NCI-H2029 treated with DMSO at 0.1 percent for 48 hours (cell line): ENCODE data around the gene HDAC8.
"Not testable (repeated sequence)": the region's sequence is repeated elsewhere in the genome, so short reads cannot be mapped to it uniquely, and the experiment has no call there.

Experiments
- DNase-seq: peaks from one replicate; lab custom pipeline; 2025; lab: John Stamatoyannopoulos, UW

The HDAC8 gene

GRCh38 chrX:72373136-72373535 lies 199.5 kb downstream of the HDAC8 start:
- DNase-seq: no peak

GRCh38 chrX:72372735-72373134 lies 199.9 kb downstream of the HDAC8 start:
- no peak for DNase-seq

GRCh38 chrX:72371405-72371804 lies 201.2 kb downstream of the HDAC8 start:
- DNase-seq: no peak

GRCh38 chrX:72368796-72369195 lies 203.8 kb downstream of the HDAC8 start:
- no peak for DNase-seq

- no peak for DNase-seq
Measured at GRCh38 chrX:72367516-72367915, 205.1 kb downstream of the HDAC8 start.

DNA sequence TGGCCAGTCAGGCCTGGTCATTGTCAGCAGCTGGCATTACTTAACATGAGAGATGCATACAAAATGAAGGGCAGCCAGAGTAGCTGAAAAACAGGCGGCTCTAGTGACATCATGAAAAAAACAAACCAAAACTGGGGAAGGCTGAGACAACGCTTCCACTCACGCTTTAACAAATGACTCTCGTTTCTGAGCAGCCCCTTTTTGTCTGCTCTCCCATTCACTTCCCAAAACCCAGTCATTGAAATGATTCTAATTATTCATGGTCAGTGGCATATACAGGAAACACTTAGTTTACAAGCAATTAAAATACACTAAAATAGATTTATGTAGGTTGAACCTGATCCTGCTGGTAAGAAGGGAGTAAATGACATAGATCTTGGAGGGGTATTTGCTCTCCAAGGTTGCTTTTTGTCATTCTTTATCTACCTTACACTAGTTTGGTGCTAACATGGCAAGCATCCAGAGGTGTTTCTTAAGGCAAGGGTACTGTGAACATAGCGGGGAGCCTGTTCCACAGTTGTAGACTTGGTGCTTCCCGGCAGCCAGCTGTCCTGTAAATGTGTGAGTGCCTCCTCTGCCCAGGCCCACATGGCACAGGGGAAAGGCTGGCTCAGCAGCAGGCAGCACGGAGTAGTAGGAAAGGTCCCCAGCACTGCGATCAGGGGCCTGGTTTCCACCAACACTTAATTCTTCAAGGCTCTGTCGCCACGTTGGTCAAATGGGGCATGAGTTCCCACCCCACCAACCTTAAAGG lies 205.8 kb downstream of the HDAC8 start:
- no peak for DNase-seq

- DNase-seq: no peak
Measured at GRCh38 chrX:72366178-72366577, 206.5 kb downstream of the HDAC8 start.

GRCh38 chrX:72365126-72365525 lies 207.5 kb downstream of the HDAC8 start:
- DNase-seq: no peak

- DNase-seq: no peak
Measured at GRCh38 chrX:72360326-72360725, 212.3 kb downstream of the HDAC8 start.

GRCh38 chrX:72358313-72358712 lies 214.3 kb downstream of the HDAC8 start:
- no peak for DNase-seq

DNA sequence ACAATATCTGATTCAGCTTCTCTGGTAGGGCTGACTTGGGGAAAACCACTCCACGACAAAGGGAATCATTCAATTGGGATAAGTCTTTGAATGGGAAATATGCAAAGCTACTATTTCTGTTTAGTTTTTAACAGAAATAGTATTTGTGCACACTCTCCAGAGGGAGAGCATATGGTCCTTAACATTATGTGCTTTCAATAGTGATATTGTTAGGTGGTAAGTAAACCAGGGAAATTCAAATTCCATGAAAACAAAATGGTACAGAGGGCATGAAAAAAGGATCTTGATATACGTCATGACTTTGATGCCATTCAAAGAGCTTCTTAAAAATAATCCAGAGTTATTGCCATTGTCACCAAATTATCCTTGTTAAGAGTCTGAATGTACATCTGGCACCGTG lies 219.9 kb downstream of the HDAC8 start:
- no peak for DNase-seq

DNA sequence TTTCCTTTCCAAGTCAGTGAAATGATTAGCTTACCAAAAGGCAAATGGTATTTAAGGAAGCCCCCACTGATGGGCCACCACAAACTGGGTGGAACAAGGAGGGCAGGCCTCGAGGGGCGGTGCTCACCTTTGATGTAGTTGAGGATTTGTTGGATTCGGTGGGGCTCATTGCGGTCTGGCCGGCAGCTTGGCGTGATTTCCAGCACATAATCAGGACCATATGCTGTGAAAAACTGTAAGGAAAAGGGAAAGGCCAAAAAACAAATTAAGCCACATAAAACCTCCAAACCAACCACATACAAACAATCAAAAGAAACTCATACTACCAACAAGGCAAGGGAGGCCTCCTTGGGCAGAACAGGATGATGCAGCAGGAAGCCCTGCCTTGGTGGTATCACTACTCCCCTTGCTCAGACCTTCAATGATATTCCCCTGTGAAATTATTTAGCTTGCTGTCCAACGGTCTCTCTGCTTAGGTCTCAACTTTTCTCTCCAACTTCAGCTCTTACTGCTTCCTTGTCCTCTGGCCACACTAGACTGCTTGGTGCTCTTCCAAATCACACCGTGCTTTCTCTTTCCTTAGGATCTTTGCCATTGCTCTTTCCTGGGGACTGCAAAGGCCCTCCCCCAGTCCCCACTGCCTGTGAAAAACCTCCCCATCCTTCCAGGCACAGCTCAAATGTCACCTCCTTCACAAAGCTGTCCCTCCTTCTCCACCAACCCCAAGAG lies 220.9 kb downstream of the HDAC8 start:
- DNase-seq: no peak

DNA sequence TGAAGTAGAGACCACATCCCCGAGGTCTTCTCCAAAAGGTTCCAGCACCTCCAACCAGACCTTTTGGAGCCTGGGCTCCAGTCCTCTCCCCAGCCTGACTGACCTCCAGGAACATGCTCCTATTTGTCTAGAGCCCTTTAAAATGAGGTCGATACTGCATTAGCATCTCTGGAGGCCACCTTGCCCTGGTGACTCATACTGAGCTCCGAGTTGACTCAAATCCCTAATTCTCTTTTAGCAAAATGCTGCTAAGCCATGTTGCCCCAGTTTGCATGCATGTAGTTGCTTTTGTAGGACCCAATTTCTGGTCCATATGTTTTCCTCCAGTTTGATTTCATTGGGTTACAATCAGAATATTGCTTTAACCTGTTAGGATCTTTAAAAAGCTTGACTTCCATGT lies 223.5 kb downstream of the HDAC8 start:
- no peak for DNase-seq

- no peak for DNase-seq
Measured at GRCh38 chrX:72348247-72348979, 224.2 kb downstream of the HDAC8 start.

DNA sequence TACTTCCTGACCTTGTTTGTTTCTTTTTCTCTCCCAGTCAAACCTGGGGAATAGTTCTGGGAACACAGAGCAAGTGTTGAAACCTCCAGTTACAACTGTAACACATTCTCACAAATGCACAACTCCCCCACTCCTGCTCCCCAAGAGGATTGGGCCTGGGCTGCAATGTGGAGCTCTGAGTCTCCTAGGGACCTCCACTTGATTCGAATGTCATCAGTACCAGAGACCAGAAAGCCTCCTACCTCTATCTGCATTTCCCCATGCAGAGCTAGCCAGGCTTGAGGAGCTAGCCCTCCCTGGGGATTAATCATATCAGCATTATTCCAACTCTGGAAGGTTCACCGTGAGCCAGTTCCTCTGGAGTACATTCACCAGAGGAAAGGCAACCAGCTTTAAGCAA lies 225.3 kb downstream of the HDAC8 start:
- no peak for DNase-seq

DNA sequence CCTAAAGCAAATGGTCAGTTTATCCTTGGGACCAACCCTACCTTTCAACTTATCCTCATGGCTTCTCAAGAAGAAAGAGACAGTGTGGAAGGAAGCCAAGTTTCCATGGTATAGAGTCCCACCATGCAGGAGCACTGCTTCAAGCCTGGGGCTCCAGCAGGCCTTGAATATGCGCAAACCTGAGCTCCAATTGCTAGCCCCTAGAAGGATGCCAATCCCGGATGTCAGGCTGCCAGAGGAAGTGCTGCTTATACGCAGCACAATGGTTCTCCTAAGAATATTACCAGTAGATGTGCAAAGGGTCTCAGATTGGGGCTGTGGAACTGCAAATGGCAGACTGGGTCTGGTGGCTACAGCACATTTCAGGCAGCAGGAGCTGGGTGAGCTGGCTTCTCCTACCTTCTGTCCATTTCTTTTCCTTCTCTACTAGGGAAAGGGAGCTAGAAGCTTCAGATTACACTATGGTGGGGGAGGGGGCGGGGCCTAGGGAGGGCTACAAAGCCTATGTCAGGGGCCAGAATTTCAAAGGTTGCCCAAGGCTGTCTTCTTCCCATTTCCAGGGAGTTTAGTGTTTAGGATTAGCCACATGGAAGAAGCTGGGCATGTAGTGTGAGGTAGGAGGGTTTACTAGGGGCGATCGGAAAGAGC lies 226.2 kb downstream of the HDAC8 start:
- DNase-seq: no peak

- DNase-seq: no peak
Measured at GRCh38 chrX:72340626-72341025, 232.0 kb downstream of the HDAC8 start.

GRCh38 chrX:72340041-72340440 lies 232.6 kb downstream of the HDAC8 start:
- no peak for DNase-seq

GRCh38 chrX:72330131-72330530 lies 242.5 kb downstream of the HDAC8 start:
- no peak for DNase-seq

- no peak for DNase-seq
Measured at GRCh38 chrX:72326605-72327300, 245.9 kb downstream of the HDAC8 start.

GRCh38 chrX:72319651-72320050 lies 253.0 kb downstream of the HDAC8 start:
- not testable (repeated sequence) for DNase-seq

DNA sequence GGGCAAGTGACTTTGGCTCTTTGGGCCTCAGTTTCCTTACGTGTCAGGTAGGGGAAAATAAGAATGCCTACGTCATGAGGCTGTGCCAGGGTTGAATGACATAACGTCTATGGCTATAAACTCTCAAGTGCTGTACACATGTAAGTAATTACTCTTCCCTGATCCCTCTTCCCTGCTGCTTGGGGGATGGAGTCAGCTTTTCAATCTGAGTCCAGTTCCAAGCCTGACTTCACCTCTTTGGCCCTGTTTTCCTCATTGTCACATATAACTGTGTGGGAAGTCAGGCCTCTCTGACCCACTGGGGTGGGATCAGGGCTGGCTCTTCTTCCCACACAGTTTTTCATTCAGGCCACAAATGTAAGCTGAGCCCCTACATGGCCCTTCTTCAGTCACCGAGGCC lies 255.5 kb downstream of the HDAC8 start:
- DNase-seq: no peak
